HG03565 (cell line): ENCODE data around the gene KRT84.

Experiments
- ATAC-seq: cut with Tn5 transposase; IDR thresholded peaks from one replicate; pipeline ENCODE4 v1.9.1; 2021; ENCODE audit warnings: mild to moderate bottlenecking, moderate library complexity; ENCODE audit not compliant: unreplicated experiment

Gene KRT84

GRCh38 chr12:52361553-52361952 is 23.9 kb downstream of the KRT84 start:
- no peak for ATAC-seq

- ATAC-seq = no peak
Observed at GRCh38 chr12:52360663-52361271, 24.7 kb downstream of the KRT84 start.

GRCh38 chr12:52360106-52360662 is 25.3 kb downstream of the KRT84 start:
- no peak for ATAC-seq

GRCh38 chr12:52359621-52360061 is 25.8 kb downstream of the KRT84 start:
- no peak for ATAC-seq

- ATAC-seq = peak; percentile 88
Observed at GRCh38 chr12:52358575-52359350, 26.7 kb downstream of the KRT84 start.

GRCh38 chr12:52356762-52357580 is 28.5 kb downstream of the KRT84 start:
- ATAC-seq = no peak

- no peak for ATAC-seq
Observed at GRCh38 chr12:52356031-52356761, 29.3 kb downstream of the KRT84 start.

GRCh38 chr12:52355176-52355575 is 30.3 kb downstream of the KRT84 start:
- no peak for ATAC-seq

GRCh38 chr12:52354200-52354599 is 31.3 kb downstream of the KRT84 start:
- no peak for ATAC-seq

- no peak for ATAC-seq
Observed at GRCh38 chr12:52353766-52354165, 31.7 kb downstream of the KRT84 start.

- ATAC-seq = no peak
Observed at GRCh38 chr12:52352951-52353350, 32.5 kb downstream of the KRT84 start.

GRCh38 chr12:52351196-52352059 is 34.0 kb downstream of the KRT84 start:
- no peak for ATAC-seq

GRCh38 chr12:52350786-52351185 is 34.7 kb downstream of the KRT84 start:
- no peak for ATAC-seq

GRCh38 chr12:52350021-52350620 is 35.3 kb downstream of the KRT84 start:
- ATAC-seq = no peak

GRCh38 chr12:52349196-52349595 is 36.3 kb downstream of the KRT84 start:
- ATAC-seq = no peak

- ATAC-seq = no peak
Observed at GRCh38 chr12:52347551-52348510, 37.6 kb downstream of the KRT84 start.

- ATAC-seq = no peak
Observed at GRCh38 chr12:52347016-52347415, 38.4 kb downstream of the KRT84 start.

- no peak for ATAC-seq
Observed at GRCh38 chr12:52346593-52346992, 38.9 kb downstream of the KRT84 start.
